Stimulated activated CD4-positive, alpha-beta T cell treated with anti-CD3 and anti-CD28 coated beads, Interleukin-4, amount 100 ng/mL, for 24 hours (primary cell): ENCODE results near the gene ABCC3.

Experiments used
- DNase-seq: peaks from one replicate; pipeline ENCODE4 v3.0.0-alpha.2; 2020

Gene ABCC3

GRCh38 chr17:50649042-50649908 is 14.6 kb downstream of the ABCC3 start:
- DNase-seq, result no peak

- DNase-seq, result no peak
These were observed 17.0 kb downstream of the ABCC3 start for GRCh38 chr17:50651661-50652060.

GRCh38 chr17:50653738-50654137 is 19.1 kb downstream of the ABCC3 start:
- no peak for DNase-seq

GRCh38 chr17:50656509-50656908 is 21.8 kb downstream of the ABCC3 start:
- no peak for DNase-seq

- DNase-seq, result no peak
These were observed 22.4 kb downstream of the ABCC3 start for GRCh38 chr17:50657054-50657453.

- DNase-seq, result no peak
These were observed 22.9 kb downstream of the ABCC3 start for GRCh38 chr17:50657627-50658026.

GRCh38 chr17:50658616-50659015 is 23.9 kb downstream of the ABCC3 start:
- DNase-seq, result no peak

- DNase-seq, result no peak
These were observed 24.5 kb downstream of the ABCC3 start for GRCh38 chr17:50659179-50659578.

GRCh38 chr17:50660042-50660886 is 25.6 kb downstream of the ABCC3 start:
- DNase-seq, result no peak

GRCh38 chr17:50660887-50661345 is 26.2 kb downstream of the ABCC3 start:
- no peak for DNase-seq

- DNase-seq, result no peak
These were observed 26.7 kb downstream of the ABCC3 start for GRCh38 chr17:50661348-50661747.

- DNase-seq, result peak; percentile 42
These were observed 27.2 kb downstream of the ABCC3 start for GRCh38 chr17:50661795-50662391.

GRCh38 chr17:50662632-50663225 is 28.0 kb downstream of the ABCC3 start:
- no peak for DNase-seq

GRCh38 chr17:50663812-50664374 is 29.2 kb downstream of the ABCC3 start:
- DNase-seq, result no peak

GRCh38 chr17:50664788-50665458 is 30.2 kb downstream of the ABCC3 start:
- DNase-seq, result no peak

- no peak for DNase-seq
These were observed 31.2 kb downstream of the ABCC3 start for GRCh38 chr17:50665838-50666237.

- no peak for DNase-seq
These were observed 31.6 kb downstream of the ABCC3 start for GRCh38 chr17:50666316-50666715.

- DNase-seq, result no peak
These were observed 32.8 kb downstream of the ABCC3 start for GRCh38 chr17:50667259-50668024.

- DNase-seq, result no peak
These were observed 33.5 kb downstream of the ABCC3 start for GRCh38 chr17:50668025-50668837.

GRCh38 chr17:50668838-50669581 is 34.3 kb downstream of the ABCC3 start:
- no peak for DNase-seq
